Measurements from ENCODE around the gene RNF144B. TPM values are rescaled to one million over a fixed set of nuclear protein-coding genes. Genes with fewer than 3 reads are reported as not detected.

Gene RNF144B
- total RNA-seq, 1 experiment from 2014 or later, result 2.3 TPM

- H3K4me1 Mint-ChIP-seq, result peaks cover 4 to 5% of the 10 kb centered on the region in 2 experiments
- no peak overlapping the region for H2AK5ac ChIP-seq (ENCODE audit: insufficient read length, low read length)
- H3K4me2 ChIP-seq (ENCODE audit: insufficient read depth, insufficient read length, low read length), result no peak overlapping the region
- no peak overlapping the region for H3K4ac ChIP-seq (ENCODE audit: low read depth, low read length)
- no CpG with 5 or more reads among the region's 4 CpGs for WGBS (ENCODE audit: extremely low coverage, insufficient read length, low lambda C conversion rate)
- H3K79me2 ChIP-seq (ENCODE audit: insufficient read depth, low read length), result no peaks in the 10 kb centered on the region
- no peak overlapping the region for H2BK120ac ChIP-seq (ENCODE audit: low read depth, low read length, poor library complexity, severe bottlenecking)
- no peaks in the 10 kb centered on the region for H3K23me2 ChIP-seq (ENCODE audit: insufficient read length, low read depth, low read length, poor library complexity, severe bottlenecking)
- no peaks in the 10 kb centered on the region for H3K36me3 Mint-ChIP-seq (ENCODE audit: insufficient read depth in 1 of 3, low read depth in 3 of 3)
- no peaks in the 10 kb centered on the region for H3K9me3 Mint-ChIP-seq
- H3K27me3 Mint-ChIP-seq (ENCODE audit: low read depth), result peaks cover 2% of the 10 kb centered on the region
- no peaks in the 10 kb centered on the region for H4K20me1 ChIP-seq (ENCODE audit: control insufficient read depth, insufficient read depth, insufficient read length)
- no peaks in the 10 kb centered on the region for H3K79me1 ChIP-seq (ENCODE audit: insufficient read depth, low read depth, low read length, poor library complexity, severe bottlenecking)
- H3K4me1 ChIP-seq (ENCODE audit: insufficient read depth, low read length), result no peaks in the 10 kb centered on the region
- H3K14ac ChIP-seq (ENCODE audit: insufficient read depth, low read length), result no peak overlapping the region
- H4K8ac ChIP-seq (replicated peaks; ENCODE audit: insufficient read length, low read depth, low read length), result no peak overlapping the region
- H3K27ac Mint-ChIP-seq, result no peak overlapping the region
- no peak overlapping the region for H3K18ac ChIP-seq (ENCODE audit: insufficient read length, low read depth, low read length)
- no peak overlapping the region for H4K5ac ChIP-seq (ENCODE audit: insufficient read length, low read depth, low read length)
- no peak overlapping the region for H2AFZ ChIP-seq (ENCODE audit: low read length)
- no peaks in the 10 kb centered on the region for H3K27me3 ChIP-seq (ENCODE audit: insufficient read depth, low read length)
- no peak overlapping the region for H3K27ac ChIP-seq (ENCODE audit: insufficient read length, low read depth, low read length)
- no peak for DNase-seq
- H3K23ac ChIP-seq (ENCODE audit: insufficient read length, low read depth, low read length), result no peak overlapping the region
- H2BK12ac ChIP-seq (ENCODE audit: insufficient read length, low read depth, low read length), result no peak overlapping the region
- H4K91ac ChIP-seq (ENCODE audit: insufficient read length, low read depth, low read length), result no peak overlapping the region
- H3K9ac ChIP-seq (ENCODE audit: extremely low read depth, insufficient read length, low read length), result no peak overlapping the region
- no peak for TF ChIP-seq CTCF (conservative IDR thresholded peaks at IDR 0.05)
- H3K56ac ChIP-seq (ENCODE audit: insufficient read length, low read depth, low read length), result no peak overlapping the region
- H2BK15ac ChIP-seq (ENCODE audit: low read depth, low read length), result no peak overlapping the region
- no peak overlapping the region for H2BK20ac ChIP-seq (ENCODE audit: low read depth, low read length, poor library complexity, severe bottlenecking)
- H3K4me3 Mint-ChIP-seq, result no peak overlapping the region; a peak in 1 of 5 replicates
- H3T11ph ChIP-seq (ENCODE audit: low read length), result no peak overlapping the region
- no peak overlapping the region for H2BK5ac ChIP-seq (ENCODE audit: insufficient read length, low read length)
- H3K9me3 ChIP-seq (ENCODE audit: control insufficient read depth, low read depth, low read length), result no peaks in the 10 kb centered on the region
Measured at GRCh38 chr6:18347021-18347577, 40.1 kb upstream of the RNF144B start.

Measured in H9 (cell line).